Epithelial cell of proximal tubule (primary cell): ENCODE results near the gene NOX3. TPM values are rescaled to one million over a fixed set of nuclear protein-coding genes. Genes with fewer than 3 reads are reported as not detected.

Experiments
- DNase-seq: peaks from one replicate; pipeline ENCODE4 v3.0.0-alpha.2; 2011; ENCODE audit warnings: low read depth
- H3K4me3 ChIP-seq: 2 replicates; pipeline ENCODE4 v1.5.1; 2011; ENCODE audit warnings: low read depth, mild to moderate bottlenecking, low read length
- CTCF ChIP-seq: conservative IDR thresholded peaks from 2 replicates; pipeline ENCODE4 v1.5.1; 2012; ENCODE audit warnings: low read depth, mild to moderate bottlenecking, low read length
- total RNA-seq: library from RNA; depleted of rRNA; stranded (reverse); fragments of >200 nt; gene quantifications from 2 replicates; pipeline ENCODE4 v1.2.3, GENCODE V29; 2015

NOX3 gene
- total RNA-seq, 1 donor from 2014 or later: not detected

DNA sequence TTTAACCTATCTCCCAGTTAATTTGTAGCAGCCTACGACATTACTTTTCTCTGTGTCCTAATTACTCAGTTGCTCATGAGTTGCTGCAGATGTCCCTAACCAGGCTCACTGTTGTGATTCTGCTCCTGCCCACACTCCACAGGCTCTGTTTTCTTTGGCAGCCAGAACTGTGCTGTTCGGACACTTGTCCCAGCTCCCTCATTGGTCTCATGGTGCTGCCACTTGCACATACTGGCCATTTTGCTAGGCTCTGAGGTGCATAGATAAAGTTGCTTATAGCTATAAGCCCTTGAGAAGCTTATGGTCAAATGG lies 55.0 kb downstream of the NOX3 start:
- no peak for TF ChIP-seq CTCF
- no peak for DNase-seq

GRCh38 chr6:155399745-155400653 lies 55.6 kb downstream of the NOX3 start:
- no peak overlapping the region for H3K4me3 ChIP-seq
- DNase-seq: no peak
- no peak for TF ChIP-seq CTCF

More for the DNA sequence above, 55.0 kb downstream of the NOX3 start:
- H3K4me3 ChIP-seq: no peak overlapping the region

DNA sequence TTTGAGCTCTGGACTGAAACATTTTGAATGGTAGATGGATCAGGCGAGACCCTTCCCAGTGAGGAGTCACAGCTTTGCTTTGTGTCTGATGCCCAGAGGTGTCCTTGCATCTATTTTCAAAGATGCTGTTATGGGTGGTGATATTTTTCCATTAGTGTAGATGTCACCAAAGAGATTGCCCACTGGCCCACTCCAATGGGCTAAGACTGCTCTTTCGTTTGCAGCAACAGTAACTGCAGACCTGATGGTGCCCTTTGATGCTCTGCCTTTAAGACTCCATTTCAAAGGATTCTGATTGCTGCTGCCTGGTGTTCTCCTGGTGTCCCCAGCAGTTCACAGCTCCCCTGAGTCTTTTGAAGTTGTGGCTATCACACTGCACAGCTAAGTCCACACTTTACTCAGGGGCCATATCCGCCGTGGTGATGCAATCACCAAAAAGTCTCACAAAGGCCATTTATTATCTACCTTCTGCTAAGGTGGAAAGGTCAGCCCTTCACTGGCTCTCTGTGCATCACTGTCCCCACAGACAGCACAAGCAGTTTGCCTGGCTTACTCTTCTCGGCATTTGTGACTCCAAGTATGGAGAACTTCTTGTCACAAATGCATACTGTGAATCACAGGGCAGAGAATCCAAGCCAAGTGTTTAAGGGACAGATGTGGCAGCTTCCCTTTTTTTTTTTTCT lies 56.4 kb downstream of the NOX3 start:
- TF ChIP-seq CTCF: no peak
- no peak for DNase-seq
- H3K4me3 ChIP-seq: no peak overlapping the region

DNA sequence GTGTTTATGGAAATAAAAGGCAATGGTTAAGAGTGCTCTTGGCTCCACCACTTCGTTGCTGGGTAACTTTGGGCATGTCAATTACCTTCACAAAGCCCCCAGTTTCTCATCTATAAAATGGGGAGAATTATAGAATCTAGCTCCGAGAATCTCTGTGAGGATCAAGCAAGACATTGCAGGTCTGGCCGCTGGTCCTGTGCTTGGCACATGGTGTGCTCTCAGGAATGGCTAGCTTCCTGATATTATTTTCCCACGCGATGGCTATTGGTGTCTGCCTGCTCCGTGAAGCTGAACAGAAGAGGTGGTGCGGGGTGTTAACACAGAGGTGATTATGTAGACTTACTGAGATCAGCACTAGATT lies 57.0 kb downstream of the NOX3 start:
- no peak for DNase-seq
- no peak for TF ChIP-seq CTCF
- no peak overlapping the region for H3K4me3 ChIP-seq

GRCh38 chr6:155398221-155398620 lies 57.4 kb downstream of the NOX3 start:
- TF ChIP-seq CTCF: no peak
- H3K4me3 ChIP-seq: no peak overlapping the region
- DNase-seq: no peak

GRCh38 chr6:155397172-155397705 lies 58.4 kb downstream of the NOX3 start:
- TF ChIP-seq CTCF: no peak
- no peak overlapping the region for H3K4me3 ChIP-seq
- DNase-seq: no peak
